Measurements from ENCODE around the gene PPIP5K1.

Gene PPIP5K1

DNA sequence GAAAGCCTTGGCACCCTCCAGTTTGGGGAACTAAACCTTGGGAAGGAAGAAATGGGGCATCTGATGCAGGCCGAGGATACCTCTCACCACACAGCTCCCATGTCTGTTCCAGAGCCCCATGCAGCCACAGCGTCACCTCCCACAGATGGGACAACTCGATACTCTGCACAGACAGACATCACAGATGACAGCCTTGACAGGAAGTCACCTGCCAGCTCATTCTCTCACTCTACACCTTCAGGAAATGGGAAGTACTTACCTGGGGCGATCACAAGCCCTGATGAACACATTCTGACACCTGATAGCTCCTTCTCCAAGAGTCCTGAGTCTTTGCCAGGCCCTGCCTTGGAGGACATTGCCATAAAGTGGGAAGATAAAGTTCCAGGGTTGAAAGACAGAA is 64.9 kb downstream of the PPIP5K1 start:
- ChIA-PET CTCF (interaction anchor here (2.2 kb wide), 1 partner anchor 14 kb away, joined by 8 read pairs; no protein-coding TSS in a partner anchor), POLR2A (no interaction called here)
- DNase-seq (ENCODE audit: low read depth, low spot score): no peak
- TF ChIP-seq, protein P1, sequence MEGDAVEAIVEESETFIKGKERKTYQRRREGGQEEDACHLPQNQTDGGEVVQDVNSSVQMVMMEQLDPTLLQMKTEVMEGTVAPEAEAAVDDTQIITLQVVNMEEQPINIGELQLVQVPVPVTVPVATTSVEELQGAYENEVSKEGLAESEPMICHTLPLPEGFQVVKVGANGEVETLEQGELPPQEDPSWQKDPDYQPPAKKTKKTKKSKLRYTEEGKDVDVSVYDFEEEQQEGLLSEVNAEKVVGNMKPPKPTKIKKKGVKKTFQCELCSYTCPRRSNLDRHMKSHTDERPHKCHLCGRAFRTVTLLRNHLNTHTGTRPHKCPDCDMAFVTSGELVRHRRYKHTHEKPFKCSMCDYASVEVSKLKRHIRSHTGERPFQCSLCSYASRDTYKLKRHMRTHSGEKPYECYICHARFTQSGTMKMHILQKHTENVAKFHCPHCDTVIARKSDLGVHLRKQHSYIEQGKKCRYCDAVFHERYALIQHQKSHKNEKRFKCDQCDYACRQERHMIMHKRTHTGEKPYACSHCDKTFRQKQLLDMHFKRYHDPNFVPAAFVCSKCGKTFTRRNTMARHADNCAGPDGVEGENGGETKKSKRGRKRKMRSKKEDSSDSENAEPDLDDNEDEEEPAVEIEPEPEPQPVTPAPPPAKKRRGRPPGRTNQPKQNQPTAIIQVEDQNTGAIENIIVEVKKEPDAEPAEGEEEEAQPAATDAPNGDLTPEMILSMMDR (IDR thresholded peaks at IDR 0.05; ENCODE audit: insufficient read depth, low read length, missing control alignments): no peak
- no peak overlapping the region for H3K4me3 ChIP-seq (ENCODE audit: low read depth, low read length)

DNA sequence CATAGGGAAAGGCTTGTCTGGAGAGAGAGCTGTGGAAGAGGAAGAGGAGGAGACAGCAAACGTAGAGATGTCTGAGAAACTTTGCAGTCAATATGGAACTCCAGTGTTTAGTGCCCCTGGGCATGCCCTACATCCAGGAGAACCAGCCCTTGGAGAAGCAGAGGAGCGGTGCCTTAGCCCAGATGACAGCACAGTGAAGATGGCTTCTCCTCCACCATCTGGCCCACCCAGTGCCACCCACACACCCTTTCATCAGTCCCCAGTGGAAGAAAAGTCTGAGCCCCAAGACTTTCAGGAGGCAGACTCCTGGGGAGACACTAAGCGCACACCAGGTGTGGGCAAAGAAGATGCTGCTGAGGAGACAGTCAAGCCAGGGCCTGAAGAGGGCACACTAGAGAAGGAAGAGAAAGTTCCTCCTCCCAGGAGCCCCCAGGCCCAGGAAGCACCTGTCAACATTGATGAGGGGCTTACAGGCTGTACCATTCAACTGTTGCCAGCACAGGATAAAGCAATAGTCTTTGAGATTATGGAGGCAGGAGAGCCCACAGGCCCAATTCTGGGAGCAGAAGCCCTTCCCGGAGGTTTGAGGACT is 65.7 kb downstream of the PPIP5K1 start:
- no peak for DNase-seq (ENCODE audit: low read depth, low spot score)
- no peak overlapping the region for H3K4me3 ChIP-seq (ENCODE audit: low read depth, low read length)
- ChIA-PET POLR2A (no interaction called here), CTCF (interaction anchor here (2.2 to 2.3 kb wide), 2 partner anchors 10 to 13 kb away, joined by 8 to 11 read pairs; no protein-coding TSS in a partner anchor)
- TF ChIP-seq, protein P1 (IDR thresholded peaks at IDR 0.05; ENCODE audit: insufficient read depth, low read length, missing control alignments): no peak

DNA sequence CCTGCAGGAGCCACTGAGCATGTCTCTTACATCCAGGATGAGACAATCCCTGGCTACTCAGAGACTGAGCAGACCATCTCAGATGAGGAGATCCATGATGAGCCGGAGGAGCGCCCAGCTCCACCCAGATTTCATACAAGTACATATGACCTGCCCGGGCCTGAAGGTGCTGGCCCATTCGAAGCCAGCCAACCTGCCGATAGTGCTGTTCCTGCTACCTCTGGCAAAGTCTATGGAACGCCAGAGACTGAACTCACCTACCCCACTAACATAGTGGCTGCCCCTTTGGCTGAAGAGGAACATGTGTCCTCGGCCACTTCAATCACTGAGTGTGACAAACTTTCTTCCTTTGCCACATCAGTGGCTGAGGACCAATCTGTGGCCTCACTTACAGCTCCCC is 66.4 kb downstream of the PPIP5K1 start:
- POLR2A ChIA-PET: interaction anchor here (0.7 kb wide), 1 partner anchor 8 kb away, joined by 3 read pairs; no protein-coding TSS in a partner anchor
- TF ChIP-seq, protein P1 (IDR thresholded peaks at IDR 0.05; ENCODE audit: insufficient read depth, low read length, missing control alignments): no peak
- CTCF ChIA-PET: interaction anchor here (1.3 to 2.3 kb wide), 2 partner anchors 9 to 12 kb away, joined by 3 to 11 read pairs; no protein-coding TSS in a partner anchor
- H3K4me3 ChIP-seq (ENCODE audit: low read depth, low read length): no peak overlapping the region
- DNase-seq (ENCODE audit: low read depth, low spot score): no peak

DNA sequence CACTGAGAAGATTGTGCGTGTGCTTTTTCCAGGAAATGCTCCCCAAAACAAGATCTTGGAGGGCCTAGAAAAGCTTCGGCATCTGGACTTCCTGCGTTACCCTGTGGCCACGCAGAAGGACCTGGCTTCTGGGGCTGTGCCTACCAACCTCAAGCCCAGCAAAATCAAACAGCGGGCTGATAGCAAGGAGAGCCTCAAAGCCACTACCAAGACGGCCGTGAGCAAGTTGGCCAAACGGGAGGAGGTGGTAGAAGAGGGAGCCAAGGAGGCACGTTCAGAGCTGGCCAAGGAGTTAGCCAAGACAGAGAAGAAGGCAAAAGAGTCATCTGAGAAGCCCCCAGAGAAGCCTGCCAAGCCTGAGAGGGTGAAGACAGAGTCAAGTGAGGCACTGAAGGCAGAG is 67.8 kb downstream of the PPIP5K1 start:
- POLR2A ChIA-PET: no interaction called here
- DNase-seq (ENCODE audit: low read depth, low spot score): no peak

DNA sequence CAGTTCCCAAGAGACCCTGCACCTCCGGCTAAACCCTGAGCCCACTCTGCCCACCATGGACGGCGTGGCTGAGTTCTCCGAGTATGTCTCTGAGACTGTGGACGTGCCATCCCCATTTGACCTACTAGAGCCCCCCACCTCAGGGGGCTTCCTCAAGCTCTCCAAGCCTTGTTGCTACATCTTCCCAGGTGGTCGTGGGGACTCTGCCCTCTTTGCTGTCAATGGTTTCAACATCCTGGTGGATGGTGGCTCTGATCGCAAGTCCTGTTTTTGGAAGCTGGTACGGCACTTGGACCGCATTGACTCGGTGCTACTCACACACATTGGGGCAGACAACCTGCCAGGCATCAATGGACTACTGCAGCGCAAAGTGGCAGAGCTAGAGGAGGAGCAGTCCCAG is 68.6 kb downstream of the PPIP5K1 start:
- no peak for DNase-seq (ENCODE audit: low read depth, low spot score)
- POLR2A ChIA-PET: no interaction called here
- TF ChIP-seq, protein P1 (IDR thresholded peaks at IDR 0.05; ENCODE audit: insufficient read depth, low read length, missing control alignments): no peak
- CTCF ChIA-PET: no interaction called here
- H3K4me3 ChIP-seq (ENCODE audit: low read depth, low read length): no peak overlapping the region

More for the DNA sequence above, 67.8 kb downstream of the PPIP5K1 start:
- no peak overlapping the region for H3K4me3 ChIP-seq (ENCODE audit: low read depth, low read length)
- CTCF ChIA-PET: interaction anchor here (1.0 to 2.3 kb wide), 2 partner anchors 8 to 12 kb away, joined by 4 to 11 read pairs; no protein-coding TSS in a partner anchor
- TF ChIP-seq, protein P1 (IDR thresholded peaks at IDR 0.05; ENCODE audit: insufficient read depth, low read length, missing control alignments): no peak

DNA sequence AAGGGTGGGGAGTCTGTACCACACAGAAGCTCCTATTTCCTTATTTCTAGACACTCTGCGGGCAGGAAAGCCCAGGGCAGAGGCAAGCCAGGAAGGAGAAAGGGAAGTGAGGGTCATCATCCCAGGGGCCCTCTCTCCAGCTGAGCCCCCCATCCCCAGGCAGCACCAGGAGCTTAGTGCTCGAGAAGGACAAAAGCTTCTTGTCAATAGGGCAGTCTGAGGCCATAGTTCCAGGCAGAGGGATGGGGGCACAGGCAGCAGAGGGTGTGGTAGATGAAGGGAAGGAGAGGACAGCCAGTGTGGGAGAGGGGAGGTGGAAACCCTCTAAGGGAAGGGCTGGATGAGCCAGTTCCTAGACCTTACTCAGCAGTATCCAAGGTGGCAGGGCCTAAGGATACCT is 69.9 kb downstream of the PPIP5K1 start:
- TF ChIP-seq, protein P1 (IDR thresholded peaks at IDR 0.05; ENCODE audit: insufficient read depth, low read length, missing control alignments): no peak
- no peak for DNase-seq (ENCODE audit: low read depth, low spot score)
- ChIA-PET POLR2A (no interaction called here), CTCF (no interaction called here)
- no peak overlapping the region for H3K4me3 ChIP-seq (ENCODE audit: low read depth, low read length)

All from AG04449 (cell line).